HL-60 (cell line): Measurements from ENCODE around the gene TBC1D16.
"Not testable (repeated sequence)": the region's sequence is repeated elsewhere in the genome, so short reads cannot be mapped to it uniquely, and the experiment has no call there.

ENCODE experiments used
- DNase-seq, 2 experiments: peaks; one replicate each; pipeline ENCODE4 v3.0.0-alpha.2; 2010 to 2020; ENCODE audit warnings: low read depth in 1 of 2, low spot score in 1 of 2
- H3K27ac ChIP-seq: fragments of 250-450 bp; sonication (Bioruptor Pico); replicated peaks from 2 replicates; pipeline ENCODE4 v1.5.1; 2020; ENCODE audit warnings: mild to moderate bottlenecking, moderate library complexity
- H3K27me3 ChIP-seq: fragments of 250-450 bp; sonication (Bioruptor Pico); 2 replicates; pipeline ENCODE4 v1.5.1; 2021; ENCODE audit warnings: mild to moderate bottlenecking, moderate library complexity; ENCODE audit not compliant: insufficient read depth, poor library complexity, severe bottlenecking
- H3K4me3 ChIP-seq: replicated peaks from 2 replicates; pipeline ENCODE4 v1.5.1; 2011; ENCODE audit warnings: mild to moderate bottlenecking, control low read depth, low read length; ENCODE audit not compliant: insufficient read depth
- CTCF ChIP-seq: IDR thresholded peaks from one replicate; pipeline ENCODE4 v1.5.1; 2011; ENCODE audit warnings: low read length, control low read depth, inconsistent platforms; ENCODE audit not compliant: insufficient read depth
- GABPA ChIP-seq: IDR thresholded peaks from 2 replicates; pipeline ENCODE4 v1.6.1; 2012; ENCODE audit warnings: low read depth
- POLR2AphosphoS5 ChIP-seq: IDR thresholded peaks from 2 replicates; pipeline ENCODE4 v1.6.1; 2012; ENCODE audit warnings: low read depth
- REST ChIP-seq: IDR thresholded peaks from 2 replicates; pipeline ENCODE4 v1.6.1; 2012; ENCODE audit warnings: low read depth; ENCODE audit not compliant: insufficient replicate concordance
- SPI1 ChIP-seq: IDR thresholded peaks from 2 replicates; pipeline ENCODE4 v1.6.1; 2012; ENCODE audit warnings: low read depth, mild to moderate bottlenecking, borderline replicate concordance

The TBC1D16 gene

DNA sequence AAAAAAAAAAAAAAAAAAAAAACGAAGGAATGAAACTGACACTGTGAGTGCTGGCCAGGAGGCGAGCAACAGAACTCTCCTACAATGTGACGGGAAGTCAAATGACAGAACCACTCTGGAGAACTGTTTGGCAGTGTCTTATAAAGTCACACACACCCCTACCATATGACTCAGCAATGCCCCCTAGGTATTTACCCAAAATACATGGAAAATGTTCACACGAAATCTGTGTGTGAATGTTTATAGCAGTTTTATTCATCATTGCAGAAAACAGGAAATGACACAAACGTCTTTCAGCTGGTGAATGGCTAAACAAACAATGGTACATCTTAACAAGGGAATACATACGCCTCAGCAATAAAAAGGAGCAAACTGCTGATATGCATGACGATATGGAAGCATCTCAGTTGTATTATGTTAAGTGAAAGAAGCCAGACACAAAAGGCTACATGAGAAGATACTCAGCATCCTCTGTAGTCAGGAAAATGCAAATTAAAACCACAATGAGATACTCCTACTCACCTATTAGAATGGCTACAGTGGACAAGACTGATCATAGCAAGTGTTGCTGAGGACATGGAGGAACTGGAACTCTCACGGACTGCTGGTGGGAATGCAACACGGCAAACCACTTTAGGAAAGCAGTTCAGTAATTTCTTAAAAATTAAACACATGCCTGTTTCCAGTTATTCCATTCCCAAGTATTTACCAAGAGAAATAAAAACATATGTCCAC, 74.7 kb downstream of the TBC1D16 start:
- TF ChIP-seq REST = no peak
- TF ChIP-seq SPI1 = no peak
- TF ChIP-seq GABPA = no peak
- TF ChIP-seq CTCF = no peak
- no peak for TF ChIP-seq POLR2AphosphoS5
- H3K4me3 ChIP-seq = no peak overlapping the region
- H3K27ac ChIP-seq = no peak overlapping the region
- no peak for DNase-seq
- peaks cover 4% of the 10 kb centered on the region for H3K27me3 ChIP-seq

- H3K27ac ChIP-seq = no peak overlapping the region
- no peak for DNase-seq
- H3K4me3 ChIP-seq = no peak overlapping the region
- peaks cover 4% of the 10 kb centered on the region for H3K27me3 ChIP-seq
- TF ChIP-seq CTCF (no peak), GABPA (no peak), POLR2AphosphoS5 (no peak), REST (no peak), SPI1 (no peak)
These were observed 76.6 kb downstream of the TBC1D16 start for GRCh38 chr17:79959042-79959441.

DNA sequence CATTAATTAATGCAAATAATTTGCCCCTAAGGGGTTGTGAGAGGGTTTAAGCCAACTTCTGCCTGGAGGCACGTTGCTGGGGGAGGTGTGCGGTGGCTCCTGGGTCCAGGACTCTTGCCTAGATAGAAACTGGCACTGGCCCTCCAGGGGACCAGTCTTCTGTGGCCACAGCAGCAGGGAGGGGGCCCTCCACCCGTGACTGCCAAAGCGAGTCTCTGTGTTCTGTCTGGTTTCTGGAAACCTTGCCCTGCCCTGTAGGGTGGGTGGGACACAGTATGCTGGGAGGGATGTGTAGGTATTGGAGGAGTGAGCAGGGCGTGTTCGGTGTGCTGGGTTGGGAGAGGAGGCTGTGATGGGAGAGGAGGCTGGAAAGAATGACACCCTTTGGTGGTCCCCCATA, 78.8 kb downstream of the TBC1D16 start:
- Histone ChIP-seq H3K27ac (no peak overlapping the region), H3K4me3 (no peak overlapping the region), H3K27me3 (peaks cover 4% of the 10 kb centered on the region)
- TF ChIP-seq POLR2AphosphoS5 (no peak), REST (no peak), SPI1 (no peak), GABPA (no peak), CTCF (no peak)
- DNase-seq = no peak

- not testable (repeated sequence) for H3K27ac ChIP-seq, H3K4me3 ChIP-seq, H3K27me3 ChIP-seq, DNase-seq
These were observed 79.3 kb downstream of the TBC1D16 start for GRCh38 chr17:79956441-79956735.
